HG02884 (cell line): Measurements from ENCODE around the gene FAM13B.
A peak's percentile ranks its signal among the peaks of the same experiment; 100 is the strongest.

Source experiments
- ATAC-seq: cut with Tn5 transposase; IDR thresholded peaks from one replicate; pipeline ENCODE4 v1.9.1; 2021; ENCODE audit warnings: mild to moderate bottlenecking, moderate library complexity; ENCODE audit not compliant: unreplicated experiment

Gene FAM13B

DNA sequence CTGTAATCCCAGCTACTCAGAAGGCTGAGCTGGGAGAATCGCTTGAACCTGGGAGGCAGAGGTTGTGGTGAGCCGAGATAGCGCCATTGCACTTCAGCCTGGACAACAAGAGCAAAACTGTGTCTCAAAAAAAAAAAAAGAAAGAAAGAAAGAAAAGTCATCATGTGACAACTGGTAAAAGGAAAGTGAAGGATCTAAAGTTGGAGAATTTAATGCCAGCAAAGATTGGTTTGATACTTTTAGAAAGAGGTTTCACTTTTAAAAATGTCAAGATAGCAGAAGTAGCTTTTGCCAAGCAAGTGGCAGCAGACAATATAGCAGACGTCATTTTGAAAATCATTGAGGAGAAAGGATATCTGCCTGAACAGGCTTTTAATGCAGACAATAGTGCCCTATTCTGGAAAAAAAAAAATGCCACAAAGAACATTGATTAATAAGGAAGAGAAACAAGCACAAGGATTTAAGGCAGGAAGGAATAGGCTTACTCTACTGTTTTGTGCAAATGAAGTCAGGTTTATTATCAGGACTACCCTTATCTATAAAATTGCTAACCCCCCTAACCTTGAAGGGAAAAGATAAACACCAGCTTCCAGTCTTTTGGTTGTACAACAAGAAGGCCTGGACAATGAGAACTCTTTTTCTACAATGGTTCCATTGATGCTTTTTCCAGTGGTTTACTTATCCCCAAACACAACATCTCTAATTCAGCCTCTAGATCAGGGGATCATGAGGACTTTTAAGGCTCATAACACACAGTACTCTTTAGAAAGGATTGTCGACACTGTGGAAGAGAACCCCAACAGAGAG is 131.7 kb downstream of the FAM13B start:
- ATAC-seq = no peak

DNA sequence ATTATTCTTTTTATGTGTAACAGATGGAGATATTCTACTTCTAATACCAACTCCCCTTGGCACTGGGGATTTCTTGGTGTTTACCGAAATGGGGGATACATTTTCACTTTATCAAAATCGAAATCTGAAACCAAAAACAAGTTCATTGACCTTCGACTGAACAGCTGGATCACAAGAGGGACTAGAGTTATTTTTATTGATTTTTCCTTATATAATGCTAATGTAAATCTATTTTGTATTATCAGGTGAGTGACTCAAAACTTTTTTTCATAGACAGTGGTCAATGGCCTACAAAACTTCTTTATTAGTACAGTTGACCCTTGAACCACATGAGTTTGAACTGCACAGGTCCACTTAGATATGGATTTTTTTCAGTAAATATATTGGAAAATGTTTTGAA is 133.4 kb downstream of the FAM13B start:
- ATAC-seq = no peak

- no peak for ATAC-seq
Observed at GRCh38 chr5:137896560-137896959, 136.3 kb downstream of the FAM13B start.

- no peak for ATAC-seq
Observed at GRCh38 chr5:137894586-137894985, 138.3 kb downstream of the FAM13B start.

DNA sequence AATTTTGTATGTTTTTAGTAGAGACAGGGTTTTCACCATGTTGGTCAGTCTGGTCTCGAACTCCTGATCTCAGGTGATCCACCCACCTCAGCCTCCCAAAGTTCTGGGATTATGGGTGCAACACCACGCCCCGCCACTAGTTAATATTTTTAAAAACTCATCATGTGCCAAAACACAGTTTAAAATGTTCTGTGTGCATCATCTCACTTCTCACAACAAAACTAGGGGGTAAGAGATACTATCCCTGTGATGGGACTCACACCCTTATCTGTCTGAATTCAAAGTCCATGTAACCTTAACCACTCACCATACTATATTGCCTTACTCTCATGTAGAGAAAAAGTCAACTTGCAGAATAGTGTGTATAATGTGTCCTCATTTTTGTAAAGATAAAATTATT is 141.0 kb downstream of the FAM13B start:
- ATAC-seq = no peak

DNA sequence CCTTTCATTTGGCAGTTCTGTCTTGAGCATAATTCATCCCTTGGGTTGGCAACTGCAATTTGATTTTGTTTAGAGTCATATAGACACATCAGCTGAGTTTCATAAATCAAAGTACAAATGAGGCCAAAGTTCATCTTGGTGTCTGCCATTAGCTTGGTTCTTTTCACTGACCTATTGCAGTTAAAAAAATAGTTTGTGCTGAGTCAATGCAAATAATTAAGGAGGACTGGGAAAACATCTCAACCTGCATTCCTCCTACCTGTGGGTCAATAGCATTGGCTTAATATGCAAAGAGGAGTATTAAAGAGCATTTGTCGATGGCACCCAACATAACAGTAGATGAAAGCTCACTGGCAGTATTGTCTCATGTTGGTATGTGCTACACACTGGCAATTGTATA is 142.0 kb downstream of the FAM13B start:
- no peak for ATAC-seq

DNA sequence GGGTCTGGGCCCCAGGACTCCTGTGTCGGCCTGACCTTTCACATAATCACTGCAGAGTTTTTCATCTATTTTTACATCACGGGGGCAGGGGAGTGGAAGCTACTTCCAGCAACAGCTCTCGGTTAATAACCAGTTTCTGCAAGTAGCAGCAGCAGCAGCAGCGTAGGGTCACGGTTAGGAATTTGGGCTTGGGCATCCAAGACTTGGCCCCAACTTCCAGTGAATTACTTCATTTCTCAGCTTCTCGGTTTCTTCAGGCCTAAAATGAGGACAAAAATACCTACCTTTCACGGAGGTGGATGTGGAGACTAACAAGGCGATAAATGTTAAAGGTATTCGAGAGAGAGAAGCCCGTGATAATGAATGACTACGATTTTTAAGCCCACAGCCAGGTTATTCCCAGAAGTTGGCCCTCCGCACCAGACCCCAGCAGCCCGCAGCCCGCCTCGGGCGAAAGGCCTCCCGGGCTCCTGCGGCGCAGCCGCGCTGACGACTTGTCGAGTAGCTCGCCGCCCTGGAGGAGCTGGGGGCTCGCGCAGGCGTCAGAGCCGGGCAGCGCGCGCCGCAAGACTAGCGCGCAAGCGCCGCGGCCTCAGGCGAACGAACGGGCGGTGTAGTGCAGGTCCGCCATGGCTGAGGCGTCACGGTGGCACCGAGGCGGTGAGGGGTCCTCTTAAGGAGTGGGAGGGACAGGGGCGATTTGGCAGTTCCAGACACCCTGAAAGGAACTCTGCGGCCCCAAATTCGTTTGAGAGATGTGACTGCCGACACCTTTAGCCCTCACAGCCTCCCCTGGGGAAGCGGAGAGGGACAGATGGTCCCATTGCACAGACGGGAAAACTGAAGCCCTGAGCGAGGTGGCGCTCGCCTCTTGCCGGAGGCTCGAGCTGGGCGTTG is 143.8 kb downstream of the FAM13B start, which contains the start of gene PKD2L2:
Gene PKD2L2, plus strand, starts transcription at position 595 of the 897 bp plus-strand sequence. Its CDS starts 35 bp downstream, at position 630.
- ATAC-seq = peak; percentile 96

DNA sequence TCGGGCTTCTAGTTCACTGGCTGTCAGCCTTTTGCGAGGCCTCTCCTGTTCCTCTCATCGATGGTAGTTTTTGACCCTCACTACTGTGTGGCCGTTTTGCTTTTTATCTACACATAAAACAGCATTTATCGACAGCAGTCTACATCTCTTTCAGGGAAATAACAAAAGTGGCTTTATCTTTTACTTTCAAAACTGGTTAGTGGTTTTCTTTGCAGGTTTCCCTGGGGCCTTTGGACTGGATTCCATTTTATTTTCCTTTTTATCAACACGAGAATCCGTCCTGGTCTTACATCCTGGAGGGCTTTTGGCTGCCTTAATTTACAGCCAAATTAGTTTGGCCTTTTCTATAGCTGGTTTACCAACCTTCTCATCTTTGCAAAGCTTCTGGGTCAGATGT is 144.4 kb downstream of the FAM13B start:
- ATAC-seq = no peak
